HAP-1 (cell line): ENCODE results near the gene DDX20.

ENCODE experiments used
- DNase-seq, 2 experiments: peaks; one replicate each; pipeline ENCODE4 v3.0.0-alpha.2; 2016 to 2020; ENCODE audit warnings: low spot score in 2 of 2
- H3K27me3 ChIP-seq: fragments of 250-450 bp; sonication (Bioruptor Pico); 2 replicates; pipeline ENCODE4 v1.5.1; 2020; ENCODE audit warnings: low read depth, mild to moderate bottlenecking, moderate library complexity
- H3K36me3 ChIP-seq: fragments of 250-450 bp; sonication (Bioruptor Pico); replicated peaks from 2 replicates; pipeline ENCODE4 v1.5.1; 2020; ENCODE audit warnings: mild to moderate bottlenecking
- H3K4me1 ChIP-seq: fragments of 250-450 bp; sonication (Bioruptor Pico); 2 replicates; pipeline ENCODE4 v1.5.1; 2020; ENCODE audit warnings: mild to moderate bottlenecking
- H3K4me3 ChIP-seq: fragments of 250-450 bp; sonication (Bioruptor Pico); 2 replicates; pipeline ENCODE4 v1.5.1; 2020; ENCODE audit warnings: mild to moderate bottlenecking, moderate library complexity
- H3K9me3 ChIP-seq: fragments of 250-450 bp; sonication (Bioruptor Pico); 2 replicates; pipeline ENCODE4 v1.5.1; 2020; ENCODE audit warnings: mild to moderate bottlenecking, moderate library complexity
- in situ Hi-C: fragments of 300-500 bp; cut with MboI; formaldehyde crosslinking; loops from 3 replicates; pipeline ENCODE4 v1.14.3; 2020; ENCODE audit warnings: low sequenced_read_pairs, inconsistent platforms, mixed read lengths

DDX20 gene

DNA sequence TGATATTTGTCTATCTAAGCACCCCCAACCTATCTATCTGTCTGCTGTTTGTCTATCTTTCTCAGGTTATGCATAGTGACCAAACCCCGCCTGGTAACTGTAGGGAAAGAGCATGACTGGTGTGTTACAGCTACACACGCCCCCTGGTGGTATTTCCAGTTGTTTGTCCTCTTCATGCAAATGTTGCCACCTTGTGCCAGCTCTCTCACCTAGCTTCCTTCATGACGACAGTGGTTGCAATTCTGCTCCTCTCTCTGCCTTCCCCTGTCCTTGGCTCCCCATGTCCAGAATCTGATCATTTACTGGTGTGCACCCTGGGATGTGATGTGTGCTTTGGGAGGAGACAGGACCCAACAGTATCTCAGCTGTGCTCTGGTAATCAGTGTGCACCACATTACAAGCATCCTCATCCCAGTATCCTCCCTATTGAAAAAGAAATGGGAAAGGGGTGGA lies 8.4 kb upstream of the DDX20 start:
- Histone ChIP-seq H3K4me1 (no peaks in the 10 kb centered on the region), H3K36me3 (no peaks in the 10 kb centered on the region), H3K9me3 (no peaks in the 10 kb centered on the region), H3K27me3 (no peaks in the 10 kb centered on the region), H3K4me3 (no peak overlapping the region)
- in situ Hi-C loops: no loop called here
- DNase-seq: peak; percentile 52 to 78

DNA sequence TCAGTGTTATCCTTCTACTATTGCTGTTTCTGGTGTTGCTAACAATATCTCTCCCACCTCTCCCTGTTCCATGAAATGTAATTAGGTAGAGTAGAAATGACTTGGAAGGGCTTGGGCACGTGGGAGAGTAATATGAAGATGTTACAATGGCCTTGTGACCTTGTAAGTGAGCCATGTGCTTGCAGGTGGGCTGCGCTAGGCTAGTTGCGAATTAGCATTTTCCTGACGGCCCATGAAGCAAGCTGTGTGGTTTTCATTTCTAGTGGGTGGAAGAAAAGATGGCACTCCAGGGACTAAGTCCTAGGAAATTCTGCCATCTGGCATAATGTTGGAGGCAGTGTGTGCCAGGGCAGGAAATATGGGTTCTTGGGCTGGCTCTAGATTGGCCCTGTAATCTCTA lies 7.8 kb upstream of the DDX20 start:
- Histone ChIP-seq H3K4me3 (no peak overlapping the region), H3K4me1 (no peaks in the 10 kb centered on the region), H3K27me3 (no peaks in the 10 kb centered on the region), H3K9me3 (no peaks in the 10 kb centered on the region), H3K36me3 (no peaks in the 10 kb centered on the region)
- DNase-seq: no peak
- in situ Hi-C loops: no loop called here

DNA sequence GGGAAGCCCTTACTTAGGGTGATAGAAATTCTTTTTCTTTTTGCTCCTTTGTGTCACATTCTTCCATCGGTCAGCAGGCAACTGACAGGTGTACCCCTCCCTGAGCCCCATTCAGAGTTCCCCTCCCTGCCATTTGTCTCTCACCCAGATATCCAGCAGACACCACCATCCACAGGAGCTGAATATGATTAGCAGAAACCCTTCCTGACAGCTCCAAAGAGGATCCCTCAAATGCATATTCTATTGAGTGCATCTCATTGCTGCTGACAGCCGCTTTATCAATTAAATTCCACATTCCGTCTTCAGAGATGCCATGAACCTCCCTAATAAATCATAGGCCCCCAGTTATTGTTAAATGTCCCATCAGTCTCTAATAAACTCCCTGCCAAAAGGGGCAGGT lies 6.1 kb upstream of the DDX20 start:
- no peak for DNase-seq
- no peaks in the 10 kb centered on the region for H3K27me3 ChIP-seq
- in situ Hi-C loops: loop anchor here (10.0 kb wide), 1 partner anchor 245 kb away; the partner anchor contains the start of genes ADORA3 and TMIGD3
- H3K4me3 ChIP-seq: no peak overlapping the region
- H3K9me3 ChIP-seq: no peaks in the 10 kb centered on the region
- no peaks in the 10 kb centered on the region for H3K36me3 ChIP-seq
- H3K4me1 ChIP-seq: peaks cover 1% of the 10 kb centered on the region; the same call in 1 of the 2 replicates

DNA sequence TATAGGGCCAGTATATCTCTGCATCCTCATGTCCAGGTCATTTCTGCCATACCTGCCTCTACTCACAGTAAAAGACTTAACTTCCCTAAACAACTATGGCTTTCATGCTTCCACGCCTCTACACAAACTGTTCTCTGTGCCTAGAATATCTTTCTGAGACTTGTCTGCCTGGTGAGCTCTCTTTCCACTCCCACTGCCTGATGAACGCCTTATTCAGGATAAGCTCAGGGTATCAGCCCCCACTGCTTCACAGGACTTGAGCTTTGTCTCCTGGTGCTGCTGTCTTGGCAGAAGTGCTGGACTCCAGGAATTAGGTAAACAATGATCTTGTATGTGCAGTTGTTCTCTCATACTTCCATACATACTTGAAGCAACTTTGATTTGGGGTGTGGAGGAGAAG lies 4.8 kb upstream of the DDX20 start:
- Histone ChIP-seq H3K27me3 (no peaks in the 10 kb centered on the region), H3K36me3 (peaks cover 1% of the 10 kb centered on the region), H3K9me3 (no peaks in the 10 kb centered on the region), H3K4me1 (peaks cover 6% of the 10 kb centered on the region; the same call in 1 of the 2 replicates), H3K4me3 (no peak overlapping the region)
- DNase-seq: no peak
- in situ Hi-C loops: loop anchor here (10.0 kb wide), 1 partner anchor 246 kb away; the partner anchor contains the start of genes ADORA3 and TMIGD3

DNA sequence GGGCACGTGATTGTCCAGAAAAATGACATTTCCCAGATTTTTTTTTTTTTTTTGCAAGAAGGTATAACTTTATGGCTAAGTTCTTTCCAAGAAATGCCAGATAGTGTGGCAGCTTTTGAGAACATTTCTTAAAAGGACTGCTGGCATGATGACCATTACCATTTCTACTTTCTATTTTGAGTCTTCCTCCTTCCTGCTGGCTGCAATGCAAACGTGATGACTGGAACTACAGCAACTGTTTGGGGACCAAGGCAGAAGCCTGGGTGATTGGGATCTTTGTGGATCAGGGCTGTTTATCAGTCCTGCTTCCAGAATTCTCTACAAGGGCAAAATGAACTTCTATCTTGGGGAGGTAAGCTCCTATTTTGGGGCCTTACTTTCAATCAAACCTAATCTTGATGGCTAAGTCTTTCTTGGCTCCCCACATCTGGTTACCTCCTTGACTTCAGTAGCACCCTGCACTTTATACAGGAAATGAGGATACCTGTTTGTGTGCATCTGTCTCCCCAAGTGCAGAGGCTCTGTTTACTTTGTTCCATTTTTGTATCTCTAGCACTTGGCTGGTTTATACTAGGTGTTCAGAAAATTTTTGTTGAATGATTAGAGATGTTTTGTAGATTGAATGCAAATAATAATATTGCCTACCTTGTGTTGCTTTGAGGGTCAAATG lies 3.7 kb upstream of the DDX20 start:
- H3K36me3 ChIP-seq: peaks cover 2% of the 10 kb centered on the region
- in situ Hi-C loops: loop anchor here (10.0 kb wide), 1 partner anchor 247 kb away; the partner anchor contains the start of genes ADORA3 and TMIGD3
- no peaks in the 10 kb centered on the region for H3K9me3 ChIP-seq
- H3K27me3 ChIP-seq: no peaks in the 10 kb centered on the region
- no peak overlapping the region for H3K4me3 ChIP-seq
- H3K4me1 ChIP-seq: peaks cover 7% of the 10 kb centered on the region
- DNase-seq: no peak

DNA sequence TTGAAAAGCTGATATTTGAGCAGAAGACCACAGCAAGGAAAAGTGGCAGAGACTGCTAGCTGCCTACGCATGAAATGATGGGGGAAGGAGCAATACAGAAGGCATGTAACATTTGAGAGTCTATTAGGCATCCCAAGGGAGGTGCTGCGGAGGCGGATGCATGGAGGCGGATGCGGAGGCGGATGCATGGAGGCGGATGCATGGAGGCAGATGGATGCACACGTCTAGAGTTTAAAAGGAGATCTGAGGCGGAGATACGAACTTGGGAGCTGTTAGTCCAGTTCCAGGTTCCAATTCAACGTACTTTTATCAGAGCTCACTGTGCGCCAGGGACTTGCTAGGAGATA lies 744 bp upstream of the DDX20 start:
- H3K9me3 ChIP-seq: no peaks in the 10 kb centered on the region
- H3K27me3 ChIP-seq: no peaks in the 10 kb centered on the region
- in situ Hi-C loops: loop anchor here (10.0 kb wide), 1 partner anchor 250 kb away; the partner anchor contains the start of genes ADORA3 and TMIGD3
- peak overlapping the region; percentile 99 for H3K4me3 ChIP-seq
- peak; percentile 56 to 72 for DNase-seq
- peaks cover 14% of the 10 kb centered on the region for H3K4me1 ChIP-seq
- peaks cover 27% of the 10 kb centered on the region for H3K36me3 ChIP-seq

DNA sequence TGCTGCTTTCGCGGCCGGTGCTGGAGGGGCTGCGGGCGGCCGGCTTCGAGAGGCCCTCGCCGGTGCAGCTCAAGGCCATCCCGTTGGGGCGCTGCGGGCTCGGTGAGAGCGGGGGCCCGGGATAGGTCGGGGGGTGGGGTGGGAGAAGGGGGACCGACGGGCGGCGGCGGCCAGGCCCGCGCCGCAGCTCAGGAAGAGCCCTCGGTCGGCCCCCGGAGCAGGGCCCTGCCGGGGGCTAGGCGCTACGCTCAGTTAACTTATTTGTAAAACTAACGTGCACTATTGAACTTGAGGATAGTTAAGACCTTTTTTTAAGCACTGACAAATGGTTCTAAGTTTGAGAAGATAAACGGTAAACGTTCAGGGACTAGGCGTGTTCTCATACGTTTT lies 418 bp downstream of the DDX20 start:
- Histone ChIP-seq H3K9me3 (no peaks in the 10 kb centered on the region), H3K4me3 (peak overlapping the region; percentile 99), H3K4me1 (peaks cover 14% of the 10 kb centered on the region), H3K27me3 (no peaks in the 10 kb centered on the region), H3K36me3 (peaks cover 39% of the 10 kb centered on the region)
- no peak for DNase-seq
- in situ Hi-C loops: loop anchor here (10.0 kb wide), 1 partner anchor 251 kb away; the partner anchor contains the start of genes ADORA3 and TMIGD3

DNA sequence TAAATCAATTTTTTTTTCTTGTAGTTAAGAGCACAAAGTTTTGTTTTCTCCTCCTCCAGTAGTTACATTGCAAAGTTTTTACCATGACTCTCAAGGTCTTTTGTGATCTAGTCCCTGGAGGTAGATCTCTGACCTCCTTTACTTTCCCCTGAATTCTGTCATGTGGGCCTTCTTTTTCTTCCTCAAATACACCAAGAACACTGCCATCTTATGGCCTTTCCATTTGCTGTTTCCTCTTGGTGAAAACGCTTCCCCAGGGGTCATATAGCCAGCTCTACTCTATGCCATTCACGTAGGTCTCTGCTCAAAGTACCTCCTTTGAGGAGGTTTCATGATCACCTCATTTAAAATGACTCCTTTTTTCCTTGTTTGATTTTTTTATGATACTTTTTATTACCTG lies 2.7 kb downstream of the DDX20 start:
- Histone ChIP-seq H3K4me1 (peaks cover 14% of the 10 kb centered on the region), H3K9me3 (no peaks in the 10 kb centered on the region), H3K4me3 (no peak overlapping the region), H3K36me3 (peaks cover 61% of the 10 kb centered on the region), H3K27me3 (no peaks in the 10 kb centered on the region)
- DNase-seq: no peak
- in situ Hi-C loops: loop anchor here (10.0 kb wide), 1 partner anchor 254 kb away; the partner anchor contains the start of genes ADORA3 and TMIGD3

DNA sequence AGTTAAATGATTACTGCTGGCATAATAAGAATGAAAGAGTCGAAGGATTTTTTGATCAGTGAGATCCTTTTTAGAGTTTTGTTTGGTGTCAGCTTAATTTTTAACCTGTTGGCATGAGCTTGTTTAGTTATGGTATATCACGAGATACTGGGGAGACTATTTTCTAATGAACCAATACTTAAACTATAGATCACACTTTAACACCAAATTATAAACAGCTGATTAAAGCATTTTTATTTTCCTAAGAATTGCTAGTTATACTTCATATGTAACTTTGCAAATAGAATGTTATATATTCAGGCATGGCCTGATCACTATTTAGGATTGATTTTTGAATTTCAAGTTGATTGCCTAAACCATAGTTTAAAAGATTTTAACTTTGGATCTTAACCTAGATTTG lies 6.0 kb downstream of the DDX20 start:
- in situ Hi-C loops: no loop called here
- peaks cover 84% of the 10 kb centered on the region for H3K36me3 ChIP-seq
- H3K4me3 ChIP-seq: no peak overlapping the region
- H3K27me3 ChIP-seq: no peaks in the 10 kb centered on the region
- no peak for DNase-seq
- H3K4me1 ChIP-seq: peaks cover 7% of the 10 kb centered on the region
- no peaks in the 10 kb centered on the region for H3K9me3 ChIP-seq

DNA sequence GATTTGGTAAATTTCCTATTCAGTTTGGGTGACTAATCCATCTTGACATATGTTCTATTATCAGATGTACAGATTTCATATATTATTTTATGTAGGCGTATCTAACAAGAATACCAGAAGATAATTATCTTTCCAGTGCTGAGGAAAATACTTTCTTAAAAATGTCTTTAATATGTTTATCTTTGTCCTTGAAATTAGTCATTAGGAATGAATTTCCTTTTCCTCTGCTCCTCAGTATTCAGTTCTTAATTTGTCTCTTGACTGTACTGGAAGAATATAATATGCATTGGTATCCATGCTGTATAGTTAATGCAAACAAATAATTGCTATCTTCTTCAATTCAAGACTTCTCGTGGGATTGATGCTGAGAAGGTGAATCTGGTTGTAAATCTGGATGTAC lies 6.6 kb downstream of the DDX20 start:
- Histone ChIP-seq H3K27me3 (no peaks in the 10 kb centered on the region), H3K4me3 (no peak overlapping the region), H3K36me3 (peaks cover 87% of the 10 kb centered on the region), H3K4me1 (peaks cover 3% of the 10 kb centered on the region), H3K9me3 (no peaks in the 10 kb centered on the region)
- DNase-seq: no peak
- in situ Hi-C loops: no loop called here

DNA sequence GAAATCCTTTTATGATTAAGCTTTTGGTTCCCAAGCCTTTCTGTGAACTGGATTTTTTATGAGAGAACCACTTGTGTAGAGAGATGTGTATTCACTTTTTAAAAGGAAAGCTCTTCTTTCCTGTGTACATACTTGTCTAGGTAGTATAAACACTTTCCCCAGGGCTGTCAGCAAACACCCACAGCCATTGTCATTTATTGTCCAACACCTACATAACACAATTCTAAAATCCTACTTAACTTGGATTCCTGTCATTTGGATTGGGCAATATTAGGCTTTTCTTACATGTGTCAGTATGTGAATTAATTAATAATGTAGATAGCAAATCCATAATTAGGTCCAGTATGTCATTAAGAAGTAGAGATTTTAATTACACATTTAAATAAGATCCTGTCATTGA lies 12.3 kb downstream of the DDX20 start:
- H3K9me3 ChIP-seq: no peaks in the 10 kb centered on the region
- H3K36me3 ChIP-seq: peaks cover 51% of the 10 kb centered on the region
- no peaks in the 10 kb centered on the region for H3K27me3 ChIP-seq
- H3K4me1 ChIP-seq: no peaks in the 10 kb centered on the region
- H3K4me3 ChIP-seq: no peak overlapping the region
- in situ Hi-C loops: no loop called here
- DNase-seq: no peak

DNA sequence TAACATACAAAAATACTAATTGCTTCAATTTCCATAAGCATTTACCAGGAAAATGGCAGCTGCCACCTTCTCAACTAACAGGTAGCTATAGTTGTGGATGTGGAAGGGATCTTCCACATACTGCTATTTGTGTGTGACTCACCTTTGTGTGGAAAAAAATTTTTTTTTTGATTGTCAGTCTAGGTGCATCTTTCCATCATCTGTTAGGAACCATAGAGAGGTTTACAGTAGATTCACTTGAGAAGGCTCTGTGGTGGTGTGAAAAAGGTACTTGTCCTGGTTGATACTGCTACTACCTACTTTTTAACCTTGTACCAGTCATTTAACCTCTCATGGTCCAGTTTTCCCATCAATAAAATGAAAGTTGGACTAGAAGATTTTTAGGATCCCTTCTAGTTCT lies 12.9 kb downstream of the DDX20 start:
- in situ Hi-C loops: no loop called here
- Histone ChIP-seq H3K36me3 (peaks cover 47% of the 10 kb centered on the region), H3K4me3 (no peak overlapping the region), H3K27me3 (no peaks in the 10 kb centered on the region), H3K9me3 (no peaks in the 10 kb centered on the region), H3K4me1 (no peaks in the 10 kb centered on the region)
- no peak for DNase-seq

DNA sequence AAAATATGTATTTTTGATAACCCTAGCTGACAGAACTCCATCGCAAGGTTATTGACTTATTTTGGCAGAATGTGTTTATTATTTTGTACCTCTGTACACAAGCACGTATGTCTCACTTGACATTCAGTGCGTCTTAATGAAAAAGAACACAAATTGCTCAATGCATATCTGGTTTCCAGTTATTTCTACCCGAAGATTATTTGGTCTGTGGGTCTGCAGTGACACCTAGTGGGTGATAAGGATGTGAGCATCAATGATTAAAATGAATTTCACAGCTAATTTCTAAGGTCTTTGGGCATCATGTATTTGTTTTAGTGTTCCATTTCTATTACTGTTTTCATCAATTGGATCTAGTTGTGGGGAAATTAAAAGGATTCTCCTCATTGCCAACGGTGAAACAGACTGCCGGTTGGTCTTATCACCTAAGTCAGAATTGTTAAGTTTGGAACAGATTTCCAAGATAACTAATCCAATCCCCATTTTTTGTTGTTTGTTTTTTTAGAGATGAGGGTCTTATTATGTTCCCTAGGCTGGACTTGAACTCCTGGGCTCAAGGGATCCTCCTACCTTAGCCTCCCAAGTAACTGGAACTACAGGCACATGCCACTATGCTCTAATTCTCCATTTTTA lies 13.9 kb downstream of the DDX20 start:
- peaks cover 42% of the 10 kb centered on the region for H3K36me3 ChIP-seq
- in situ Hi-C loops: no loop called here
- H3K27me3 ChIP-seq: no peaks in the 10 kb centered on the region
- peak; percentile 57 to 59 for DNase-seq
- H3K9me3 ChIP-seq: no peaks in the 10 kb centered on the region
- no peak overlapping the region for H3K4me3 ChIP-seq
- no peaks in the 10 kb centered on the region for H3K4me1 ChIP-seq

DNA sequence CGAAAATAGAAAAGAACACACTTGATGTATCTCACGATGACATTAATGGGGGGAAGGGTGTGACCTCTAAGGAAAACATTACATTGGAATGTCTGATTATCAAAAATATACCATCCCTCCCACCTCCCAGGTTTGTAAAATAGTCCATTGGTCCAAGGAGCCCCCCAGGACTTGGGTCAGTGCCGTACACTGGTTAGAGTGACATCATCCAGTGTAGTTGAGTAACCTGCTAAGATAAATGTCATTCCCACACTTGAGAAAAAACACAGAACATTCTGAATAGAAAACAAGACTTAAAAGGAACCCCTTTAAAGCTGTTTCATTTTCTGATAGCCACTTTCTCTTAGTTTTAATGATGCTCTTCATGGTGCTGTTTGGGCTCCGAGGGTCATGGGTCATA lies 15.2 kb downstream of the DDX20 start:
- Histone ChIP-seq H3K4me1 (peaks cover 2% of the 10 kb centered on the region; the same call in 1 of the 2 replicates), H3K4me3 (no peak overlapping the region), H3K36me3 (peaks cover 31% of the 10 kb centered on the region), H3K27me3 (no peaks in the 10 kb centered on the region), H3K9me3 (no peaks in the 10 kb centered on the region)
- no peak for DNase-seq
- in situ Hi-C loops: no loop called here
